KOPT-K1 (cell line): ENCODE data around the gene GPR52.
"Not testable (repeated sequence)": the region's sequence is repeated elsewhere in the genome, so short reads cannot be mapped to it uniquely, and the experiment has no call there.

Experiments
- H3K27ac ChIP-seq: fragments of 200-600 bp; sonication (generic); 2 replicates; pipeline ENCODE4 v1.5.1; 2016; ENCODE audit warnings: antibody characterized with exemption, mild to moderate bottlenecking, low read depth, low read length; ENCODE audit not compliant: poor library complexity, severe bottlenecking
- H3K36me3 ChIP-seq: fragments of 200-600 bp; sonication (generic); 2 replicates; pipeline ENCODE4 v1.5.1; 2017; ENCODE audit warnings: antibody characterized with exemption, mild to moderate bottlenecking, low read length, moderate library complexity; ENCODE audit not compliant: insufficient read depth
- H3K9me3 ChIP-seq: fragments of 200-600 bp; sonication (generic); 2 replicates; pipeline ENCODE4 v1.5.1; 2017; ENCODE audit warnings: antibody characterized with exemption, low read length, mild to moderate bottlenecking; ENCODE audit not compliant: insufficient read depth, poor library complexity, severe bottlenecking

The GPR52 gene

GRCh38 chr1:174447866-174448530, at the start of gene GPR52:
TSS of gene GPR52 (plus strand) at chr1:174447964. CDS start at chr1:174448112, 148 bp downstream.
- no peak within 1 kb of the TSS for H3K27ac ChIP-seq
- no peaks in the 10 kb centered on the region for H3K36me3 ChIP-seq
- no peaks in the 10 kb centered on the region for H3K9me3 ChIP-seq

- Histone ChIP-seq H3K36me3 (0 out of 2 replicates have a peak, but pooled peaks cover 6% of the 10 kb centered on the region), H3K9me3 (no peaks in the 10 kb centered on the region), H3K27ac (no peak overlapping the region)
Measured at GRCh38 chr1:174398246-174398645, 49.5 kb upstream of the GPR52 start.

GRCh38 chr1:174399211-174399610, 48.6 kb upstream of the GPR52 start:
- no peaks in the 10 kb centered on the region for H3K9me3 ChIP-seq
- 0 out of 2 replicates have a peak, but pooled peaks cover 6% of the 10 kb centered on the region for H3K36me3 ChIP-seq
- no peak overlapping the region for H3K27ac ChIP-seq

GRCh38 chr1:174401075-174401474, 46.7 kb upstream of the GPR52 start:
- H3K9me3 ChIP-seq, result no peaks in the 10 kb centered on the region
- no peak overlapping the region for H3K27ac ChIP-seq
- 0 out of 2 replicates have a peak, but pooled peaks cover 6% of the 10 kb centered on the region for H3K36me3 ChIP-seq

GRCh38 chr1:174405219-174405618, 42.5 kb upstream of the GPR52 start:
- H3K27ac ChIP-seq, result no peak overlapping the region
- H3K9me3 ChIP-seq, result no peaks in the 10 kb centered on the region
- no peaks in the 10 kb centered on the region for H3K36me3 ChIP-seq

- Histone ChIP-seq H3K27ac (no peak overlapping the region), H3K9me3 (no peaks in the 10 kb centered on the region), H3K36me3 (no peaks in the 10 kb centered on the region)
Measured at GRCh38 chr1:174406421-174406820, 41.3 kb upstream of the GPR52 start.

GRCh38 chr1:174407665-174408064, 40.1 kb upstream of the GPR52 start:
- no peaks in the 10 kb centered on the region for H3K9me3 ChIP-seq
- no peak overlapping the region for H3K27ac ChIP-seq
- H3K36me3 ChIP-seq, result no peaks in the 10 kb centered on the region

GRCh38 chr1:174408146-174408545, 39.6 kb upstream of the GPR52 start:
- no peaks in the 10 kb centered on the region for H3K36me3 ChIP-seq
- H3K27ac ChIP-seq, result no peak overlapping the region
- H3K9me3 ChIP-seq, result no peaks in the 10 kb centered on the region

- H3K36me3 ChIP-seq, H3K9me3 ChIP-seq, H3K27ac ChIP-seq: not testable (repeated sequence)
Measured at GRCh38 chr1:174409801-174410200, 38.0 kb upstream of the GPR52 start.

GRCh38 chr1:174413632-174414031, 34.1 kb upstream of the GPR52 start:
- Histone ChIP-seq H3K9me3 (no peaks in the 10 kb centered on the region), H3K36me3 (no peaks in the 10 kb centered on the region), H3K27ac (no peak overlapping the region)

- Histone ChIP-seq H3K9me3 (no peaks in the 10 kb centered on the region), H3K27ac (peak overlapping the region; percentile 64), H3K36me3 (no peaks in the 10 kb centered on the region)
Measured at GRCh38 chr1:174414203-174414602, 33.6 kb upstream of the GPR52 start.

- Histone ChIP-seq H3K9me3 (no peaks in the 10 kb centered on the region), H3K27ac (no peak overlapping the region)
Measured at GRCh38 chr1:174415506-174415905, 32.3 kb upstream of the GPR52 start.

GRCh38 chr1:174417921-174418320, 29.8 kb upstream of the GPR52 start:
- Histone ChIP-seq H3K36me3 (no peaks in the 10 kb centered on the region), H3K9me3 (no peaks in the 10 kb centered on the region), H3K27ac (no peak overlapping the region)

More at GRCh38 chr1:174415506-174415905, 32.3 kb upstream of the GPR52 start:
- no peaks in the 10 kb centered on the region for H3K36me3 ChIP-seq

GRCh38 chr1:174425121-174425520, 22.6 kb upstream of the GPR52 start:
- H3K36me3 ChIP-seq, result no peaks in the 10 kb centered on the region
- no peak overlapping the region for H3K27ac ChIP-seq
- H3K9me3 ChIP-seq, result no peaks in the 10 kb centered on the region

- Histone ChIP-seq H3K9me3 (no peaks in the 10 kb centered on the region), H3K27ac (no peak overlapping the region), H3K36me3 (no peaks in the 10 kb centered on the region)
Measured at GRCh38 chr1:174426153-174426552, 21.6 kb upstream of the GPR52 start.

GRCh38 chr1:174428033-174428432, 19.7 kb upstream of the GPR52 start:
- H3K27ac ChIP-seq, result no peak overlapping the region
- H3K36me3 ChIP-seq, result no peaks in the 10 kb centered on the region
- no peaks in the 10 kb centered on the region for H3K9me3 ChIP-seq
